CD4-positive, alpha-beta T cell treated with Interleukin-15 for 1 hour (primary cell): ENCODE measurements around the gene SCTR.

Experiments used
- DNase-seq: peaks from one replicate; pipeline ENCODE4 v3.0.0-alpha.2; 2020

The SCTR gene

DNA sequence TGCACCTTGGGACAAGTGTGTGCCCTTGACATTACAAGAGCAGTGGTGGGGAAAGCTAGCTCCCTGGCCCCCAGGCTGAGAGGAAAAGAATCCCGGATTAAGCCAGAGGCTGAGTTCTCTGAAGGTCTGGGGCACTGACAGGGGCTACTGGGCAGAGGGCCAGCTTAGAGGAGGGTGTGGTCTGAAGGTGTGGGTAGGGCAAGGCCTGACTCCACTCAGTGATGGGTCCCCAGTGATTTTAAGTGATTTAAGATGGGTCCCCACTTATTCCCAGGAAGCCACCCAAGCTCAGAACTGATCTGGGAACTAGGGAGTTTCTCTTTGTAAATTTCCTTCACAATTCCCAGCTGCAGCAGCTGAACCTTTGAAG lies 83.8 kb downstream of the SCTR start:
- no peak for DNase-seq

DNA sequence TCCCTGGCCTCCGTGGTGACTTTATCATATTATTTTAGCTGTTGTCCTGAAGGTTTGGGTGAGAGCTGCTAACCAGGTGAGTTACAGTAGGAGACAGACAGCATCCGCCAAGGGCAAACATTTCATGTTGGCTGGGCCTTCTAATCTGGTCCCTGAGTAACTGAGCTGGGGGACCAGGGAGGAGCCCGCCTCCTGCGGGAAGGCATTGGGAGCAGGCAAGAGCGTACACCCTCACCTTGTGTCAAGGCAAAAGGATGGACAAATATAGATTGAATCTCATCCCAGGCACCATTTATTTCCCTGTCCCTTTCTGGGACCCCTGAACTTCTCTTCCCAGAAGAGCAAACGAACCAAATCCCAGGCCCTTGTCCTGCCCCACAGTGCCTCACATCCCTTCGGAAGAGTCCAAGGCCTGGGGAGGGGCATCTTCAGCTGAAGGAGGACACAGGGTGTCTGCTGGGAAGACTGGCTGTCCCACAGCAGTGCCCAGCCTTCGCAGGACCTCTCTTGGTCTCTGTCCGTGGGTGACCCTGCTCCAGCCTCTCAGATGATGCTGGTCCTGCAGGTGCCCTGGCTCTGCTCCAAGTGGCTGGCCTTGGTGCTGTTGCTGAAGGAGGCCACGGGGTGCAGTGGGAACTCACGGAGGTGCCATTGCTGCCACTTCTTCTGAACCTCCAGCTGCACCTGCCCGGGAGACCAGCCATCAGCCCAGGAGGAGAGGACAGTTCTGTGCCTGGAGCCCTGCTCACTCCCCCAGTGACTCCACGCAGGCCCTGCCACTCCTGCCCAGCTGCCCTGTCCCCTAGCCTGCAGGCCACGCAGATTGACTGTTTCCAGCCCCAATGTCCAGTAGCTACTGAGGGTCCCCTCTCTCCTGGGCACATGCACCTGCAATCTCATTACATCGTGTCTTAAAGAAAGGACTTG lies 84.4 kb downstream of the SCTR start:
- no peak for DNase-seq

DNA sequence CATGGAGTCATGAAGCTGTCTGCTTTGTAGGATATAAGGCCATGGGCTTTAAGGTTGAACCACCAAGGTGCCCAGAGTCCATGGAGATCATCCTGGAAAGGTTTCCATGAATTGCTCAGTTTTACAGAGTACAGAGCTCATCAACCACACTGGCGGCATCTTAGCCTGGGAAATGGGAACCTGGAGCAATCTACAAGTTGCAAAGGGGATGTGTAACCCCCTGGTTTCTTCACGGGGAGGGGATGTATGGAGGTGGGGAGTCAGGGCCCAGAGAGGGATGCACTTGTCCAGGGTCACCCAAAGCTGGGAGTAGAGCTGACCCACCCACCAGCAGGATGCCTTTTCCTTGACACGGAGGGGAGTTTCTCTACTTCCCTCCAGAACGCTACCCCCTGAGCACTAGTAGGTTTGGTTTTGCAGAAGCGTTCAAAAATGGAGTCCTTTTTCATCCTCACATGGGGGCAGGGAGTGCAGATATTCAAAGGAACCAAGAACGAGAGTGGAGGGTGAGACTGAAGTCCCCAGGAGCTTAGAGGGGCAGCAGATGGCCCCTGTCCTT lies 85.5 kb downstream of the SCTR start:
- no peak for DNase-seq

DNA sequence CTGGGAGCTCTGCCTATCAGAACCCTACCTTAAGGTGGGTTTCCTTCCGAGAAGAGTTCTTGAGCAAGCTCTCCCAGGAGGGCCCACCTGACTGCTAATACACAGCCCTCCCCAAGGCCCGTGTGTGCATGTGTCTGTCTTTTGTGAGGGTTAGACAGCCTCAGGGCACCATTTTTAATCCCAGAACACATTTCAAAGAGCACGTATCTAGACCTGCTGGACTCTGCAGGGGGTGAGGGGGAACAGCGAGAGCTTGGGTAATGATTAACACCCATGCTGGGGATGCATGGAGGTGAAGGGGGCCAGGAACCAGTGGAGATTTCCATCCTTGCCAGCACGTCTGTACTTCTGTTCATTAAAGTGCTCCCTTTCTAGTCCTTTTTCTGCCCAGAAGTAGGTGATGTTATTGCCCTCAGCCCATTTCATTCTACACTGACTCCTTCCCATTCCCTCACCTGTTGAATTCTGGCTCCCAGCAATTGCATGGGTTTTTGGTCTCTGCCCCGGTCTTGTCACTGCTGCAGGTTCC lies 86.1 kb downstream of the SCTR start:
- no peak for DNase-seq

DNA sequence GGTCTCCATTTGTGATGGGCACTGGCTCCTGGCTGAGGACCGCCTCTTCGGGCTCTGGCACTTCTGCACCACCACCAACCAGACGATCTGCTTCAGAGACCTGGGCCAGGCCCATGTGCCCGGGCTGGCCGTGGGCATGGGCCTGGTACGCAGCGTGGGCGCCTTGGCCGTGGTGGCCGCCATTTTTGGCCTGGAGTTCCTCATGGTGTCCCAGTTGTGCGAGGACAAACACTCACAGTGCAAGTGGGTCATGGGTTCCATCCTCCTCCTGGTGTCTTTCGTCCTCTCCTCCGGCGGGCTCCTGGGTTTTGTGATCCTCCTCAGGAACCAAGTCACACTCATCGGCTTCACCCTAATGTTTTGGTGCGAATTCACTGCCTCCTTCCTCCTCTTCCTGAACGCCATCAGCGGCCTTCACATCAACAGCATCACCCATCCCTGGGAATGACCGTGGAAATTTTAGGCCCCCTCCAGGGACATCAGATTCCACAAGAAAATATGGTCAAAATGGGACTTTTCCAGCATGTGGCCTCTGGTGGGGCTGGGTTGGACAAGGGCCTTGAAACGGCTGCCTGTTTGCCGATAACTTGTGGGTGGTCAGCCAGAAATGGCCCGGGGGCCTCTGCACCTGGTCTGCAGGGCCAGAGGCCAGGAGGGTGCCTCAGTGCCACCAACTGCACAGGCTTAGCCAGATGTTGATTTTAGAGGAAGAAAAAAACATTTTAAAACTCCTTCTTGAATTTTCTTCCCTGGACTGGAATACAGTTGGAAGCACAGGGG lies 87.1 kb downstream of the SCTR start:
- no peak for DNase-seq

DNA sequence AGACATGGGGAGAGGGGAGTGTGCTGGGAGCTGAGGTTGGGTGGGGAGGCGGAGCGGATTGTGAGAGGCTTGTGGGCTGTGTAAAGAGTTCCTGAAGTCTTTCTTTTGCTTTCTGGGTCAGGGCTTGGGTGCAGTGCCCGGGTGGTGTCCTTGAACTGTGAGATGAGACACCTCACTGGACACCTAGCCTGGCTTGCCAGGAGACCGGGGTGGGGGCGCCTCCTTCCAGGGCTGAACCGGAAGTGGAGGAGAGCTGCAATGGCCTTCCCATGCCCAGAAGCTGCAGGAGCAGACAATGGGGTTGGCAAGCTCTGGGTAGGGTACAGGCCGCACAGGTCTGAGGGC lies 88.4 kb downstream of the SCTR start:
- no peak for DNase-seq

DNA sequence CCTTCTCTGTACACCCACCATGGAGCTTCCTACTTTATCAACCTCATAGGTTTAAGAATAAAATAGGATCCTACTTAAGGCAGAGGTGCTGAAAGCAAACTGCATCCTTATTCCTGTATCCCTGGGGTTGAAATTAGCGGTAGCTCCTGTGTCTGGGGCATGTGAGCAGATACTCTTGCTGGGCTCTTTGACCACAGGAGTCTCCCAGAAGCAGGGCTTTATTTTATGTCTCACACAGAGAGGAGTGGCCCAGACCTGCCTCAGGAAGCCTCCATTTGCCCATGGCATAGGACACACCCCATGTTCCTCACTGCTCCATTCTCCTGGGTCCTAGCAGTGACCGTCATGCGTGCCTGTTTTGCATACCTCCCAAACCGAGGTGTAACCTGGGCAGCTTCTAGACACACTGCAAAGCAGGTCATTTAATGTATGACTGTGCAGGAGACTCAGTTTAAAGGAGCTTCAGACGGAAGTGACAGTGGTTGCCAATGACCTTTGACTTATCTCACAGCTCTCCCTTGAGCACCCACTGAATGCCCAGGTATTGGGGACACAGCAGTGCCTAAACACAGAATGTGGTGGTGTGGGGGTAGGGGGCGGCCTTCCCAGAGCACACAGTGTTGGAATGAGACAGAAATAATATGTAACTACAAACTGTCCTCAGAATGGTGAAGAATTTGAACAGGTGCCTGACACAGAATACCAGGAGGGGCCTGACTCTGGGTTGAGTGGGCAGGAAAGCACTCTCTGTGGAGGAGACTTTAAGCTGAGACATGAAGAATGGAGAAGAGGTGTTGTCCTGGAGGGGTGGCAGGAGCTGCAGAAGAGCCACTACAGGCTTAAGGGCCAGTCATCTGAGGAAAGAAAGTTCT lies 89.0 kb downstream of the SCTR start:
- DNase-seq = no peak

DNA sequence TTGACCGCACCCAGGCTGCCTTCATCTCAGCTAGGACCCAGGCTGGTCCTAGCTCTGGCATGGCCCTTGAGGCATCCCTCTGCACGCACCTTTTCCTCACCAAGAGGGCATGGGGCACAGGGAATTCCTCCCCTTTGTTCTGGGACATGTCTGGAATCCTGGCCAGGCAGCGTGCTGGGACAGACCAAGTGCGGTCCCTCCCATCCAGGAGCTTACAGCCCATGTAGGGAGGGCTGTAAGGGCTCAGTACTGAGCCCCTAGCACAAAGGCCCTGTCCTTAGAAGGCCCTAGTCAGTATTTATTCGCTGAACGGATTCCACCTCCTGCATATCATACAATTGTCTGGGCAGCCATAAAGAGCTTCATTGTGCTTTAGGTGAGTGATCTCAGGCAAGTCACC lies 89.6 kb downstream of the SCTR start:
- no peak for DNase-seq

DNA sequence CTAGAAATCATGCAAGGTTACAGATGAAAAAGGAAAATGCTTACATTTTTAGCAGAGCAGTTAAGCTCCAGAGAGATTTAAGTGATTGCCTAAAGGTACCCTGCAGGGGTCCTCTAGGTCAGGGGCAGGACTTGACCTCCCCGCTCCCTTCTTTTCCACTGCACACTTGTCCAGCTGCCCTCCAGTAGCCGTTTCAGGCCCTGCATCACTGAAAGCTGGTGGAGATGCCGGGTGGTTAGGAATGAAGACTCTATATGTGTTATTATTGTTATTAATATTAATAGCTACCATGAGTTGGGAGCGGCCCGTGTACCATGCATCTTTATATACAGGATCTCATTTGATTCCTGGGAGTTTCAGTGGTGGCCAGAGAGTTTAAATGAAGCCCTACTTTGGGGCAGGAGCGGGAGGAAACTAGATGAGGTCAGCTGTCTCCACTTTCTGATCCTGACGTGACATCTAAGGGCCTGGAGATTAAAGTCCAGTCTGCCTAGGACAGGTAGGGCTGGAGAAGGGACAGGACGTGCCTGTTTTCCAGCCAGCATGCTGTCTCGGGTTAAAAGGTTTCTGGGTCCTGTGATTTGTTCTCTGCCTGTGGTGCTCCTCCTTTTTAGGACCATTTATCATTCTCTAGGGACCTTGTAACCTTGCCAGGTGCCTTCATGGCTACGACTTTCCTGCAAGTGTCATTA lies 90.5 kb downstream of the SCTR start:
- no peak for DNase-seq

DNA sequence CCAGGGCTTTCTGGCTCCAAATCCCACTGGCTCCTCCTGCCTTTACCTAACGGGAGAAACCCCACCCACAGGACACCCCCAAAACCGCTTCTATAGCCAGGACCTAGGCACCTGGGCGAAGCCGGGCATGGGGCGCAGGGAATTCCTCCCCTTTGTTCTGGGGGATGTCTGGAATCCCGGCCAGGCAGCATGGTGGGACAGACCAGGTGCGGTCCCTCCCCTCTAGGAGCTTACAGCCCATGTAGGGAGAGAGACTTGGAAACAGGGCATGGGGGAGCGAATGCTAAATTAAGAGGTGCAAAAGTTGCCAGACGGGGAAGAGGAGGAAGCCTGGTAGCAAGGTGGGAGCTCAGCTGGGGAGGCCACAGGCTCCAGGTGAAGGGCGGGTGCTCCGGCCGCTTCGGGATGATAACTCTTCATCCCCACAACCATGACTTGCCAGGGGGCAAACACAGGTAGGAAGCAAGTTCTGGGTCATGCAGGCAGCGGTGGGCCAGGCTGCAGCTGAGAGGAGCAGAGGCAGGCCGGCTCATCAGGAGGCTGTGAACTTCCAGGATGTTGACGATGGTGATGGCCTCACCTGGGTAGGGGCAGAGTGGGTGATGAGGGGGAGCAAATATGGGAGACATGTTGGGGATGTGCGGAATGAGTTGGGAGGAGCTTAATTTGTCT lies 91.3 kb downstream of the SCTR start:
- no peak for DNase-seq

DNA sequence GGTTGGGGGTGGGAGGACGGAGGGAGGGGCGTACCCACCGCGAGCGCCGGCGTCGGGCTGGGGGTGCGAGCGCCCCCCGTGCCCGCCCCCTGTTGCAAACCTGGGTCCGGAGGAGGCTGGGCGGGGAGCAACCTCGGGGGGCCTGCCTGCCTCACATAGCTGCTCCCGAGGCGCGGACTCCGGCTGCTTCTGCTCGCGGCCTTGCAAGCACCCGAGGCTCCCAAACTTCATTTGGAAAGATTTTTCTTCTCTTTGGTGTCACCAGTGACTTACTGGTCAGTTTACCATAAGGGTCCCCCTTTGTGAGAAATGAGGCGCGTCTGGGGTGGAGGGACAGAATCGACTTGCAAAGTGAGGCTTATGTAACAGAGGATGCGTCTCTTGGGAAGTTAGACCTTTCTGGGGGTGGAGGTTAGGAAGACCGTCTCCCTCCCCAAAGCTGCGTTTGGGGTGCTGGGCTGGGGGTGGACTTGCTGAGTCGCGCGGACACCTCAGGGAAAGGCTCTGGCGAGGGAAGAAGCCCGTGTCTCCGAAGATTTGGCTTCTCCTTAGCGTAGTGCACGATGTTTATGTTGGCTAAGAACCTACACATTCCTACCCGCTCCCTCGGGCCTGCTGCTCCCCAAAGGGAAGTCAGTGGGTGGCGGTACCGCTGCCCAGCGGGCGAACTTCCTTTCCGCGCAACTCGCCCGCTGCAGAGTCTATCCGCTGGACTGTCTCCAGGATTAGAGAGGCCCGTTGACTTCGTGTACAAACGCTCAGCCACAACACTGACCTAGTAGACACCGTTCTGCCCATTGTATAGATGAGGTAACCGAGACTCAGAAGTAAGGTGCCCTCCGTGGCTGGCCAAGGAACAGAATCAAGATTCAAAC lies 92.1 kb downstream of the SCTR start:
- DNase-seq = no peak

DNA sequence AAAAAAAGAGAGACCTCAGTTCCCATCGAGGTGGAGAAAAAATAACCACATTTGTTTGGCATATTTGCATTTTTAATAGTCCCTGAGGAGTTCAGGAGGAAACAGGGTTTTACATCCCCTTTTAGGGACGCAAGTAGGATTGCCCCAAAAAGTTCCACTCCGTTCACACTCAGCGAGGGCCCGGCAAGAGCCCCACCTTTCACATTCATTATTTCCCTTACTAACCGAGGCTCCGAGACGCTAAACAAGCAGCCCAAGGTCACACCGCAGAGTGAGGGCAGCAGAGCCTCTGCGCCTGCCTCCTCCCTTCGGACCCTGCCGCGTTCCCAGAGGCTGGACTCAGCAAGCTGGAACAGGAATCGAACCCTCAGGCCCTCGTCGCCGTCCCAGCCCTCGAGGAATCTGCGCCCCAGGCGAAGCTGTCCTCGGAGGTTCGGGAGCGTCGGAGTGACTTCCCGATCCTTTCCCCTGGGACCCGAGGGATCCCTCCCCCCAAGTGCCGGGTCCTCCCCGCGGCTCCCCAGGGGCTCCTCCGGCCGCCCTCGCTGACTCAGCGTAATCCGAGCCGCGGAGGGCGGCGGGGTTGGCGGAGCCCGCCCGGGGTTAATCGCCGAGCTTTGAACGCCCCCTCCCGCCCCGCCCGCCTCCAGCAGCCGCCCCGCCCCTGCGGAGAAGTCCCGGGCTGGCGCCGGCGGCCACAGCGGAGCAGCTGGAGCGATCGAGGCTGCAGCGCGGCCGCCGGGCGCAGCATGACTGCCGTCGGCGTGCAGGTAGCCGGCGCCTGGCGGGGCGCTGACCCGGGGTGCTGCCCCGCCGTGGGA lies 92.9 kb downstream of the SCTR start, which contains the start of gene TMEM37:
TMEM37 (plus strand) TSS at position 700 of the 821 bp plus-strand sequence; CDS start at position 750, 50 bp downstream.
- DNase-seq = no peak

DNA sequence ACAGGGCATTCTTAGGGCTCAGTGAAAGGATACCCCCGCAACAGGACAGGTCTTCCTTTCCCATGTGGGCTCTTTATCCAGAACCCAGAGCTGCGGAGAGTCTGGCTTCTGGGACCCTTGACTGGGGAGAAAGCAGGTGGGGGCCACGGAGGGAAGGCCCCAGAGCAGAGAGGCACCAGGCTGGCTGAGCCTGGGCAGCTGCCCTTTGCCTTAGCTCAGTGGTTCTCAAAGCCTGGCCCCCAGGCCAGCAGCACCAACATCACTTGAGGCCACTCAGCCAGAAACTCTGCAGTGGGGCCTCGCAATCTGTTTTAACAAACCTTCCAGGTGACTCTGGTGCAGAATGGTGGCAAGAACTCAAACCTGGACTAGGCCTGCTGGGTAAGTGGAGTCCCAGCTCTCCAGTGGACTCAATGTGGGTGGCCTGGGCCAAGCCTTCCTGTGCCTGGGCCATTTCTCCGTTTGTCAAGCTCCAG lies 94.2 kb downstream of the SCTR start:
- DNase-seq = no peak

DNA sequence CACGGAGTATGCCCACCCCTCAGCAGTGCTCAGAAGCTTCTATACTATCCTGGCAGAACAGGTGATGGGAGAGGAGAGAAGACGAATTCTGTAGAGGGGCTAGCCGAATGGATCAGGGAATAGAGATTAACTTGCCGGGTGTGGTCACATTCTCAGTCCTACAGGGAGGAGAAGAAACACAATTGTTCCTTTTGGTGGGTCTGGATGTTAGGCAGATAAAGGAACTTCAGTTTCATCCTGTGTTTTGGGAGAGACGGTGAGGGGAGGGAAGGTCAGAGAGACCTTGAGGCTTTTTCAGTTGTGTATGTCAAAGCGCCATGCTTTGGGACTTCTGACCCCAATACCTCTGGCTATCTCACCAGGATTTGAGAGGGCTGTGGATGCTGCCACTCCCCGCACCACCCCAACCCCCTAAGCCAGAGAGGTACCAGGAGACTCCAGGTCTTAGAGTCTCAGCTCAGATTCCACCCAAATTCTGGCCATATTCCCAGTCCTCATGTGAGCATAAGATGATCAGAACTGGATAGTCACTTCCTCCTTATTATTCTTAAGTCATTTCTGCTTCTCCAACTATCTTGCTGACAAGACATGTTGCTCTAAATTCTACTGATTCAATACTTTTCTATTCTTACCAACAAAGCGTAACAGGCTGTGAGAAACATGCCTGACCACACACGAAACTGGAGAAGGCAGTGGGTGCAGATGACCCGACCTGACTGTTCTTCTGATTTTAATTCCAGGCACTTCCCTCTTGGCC lies 94.9 kb downstream of the SCTR start:
- no peak for DNase-seq

DNA sequence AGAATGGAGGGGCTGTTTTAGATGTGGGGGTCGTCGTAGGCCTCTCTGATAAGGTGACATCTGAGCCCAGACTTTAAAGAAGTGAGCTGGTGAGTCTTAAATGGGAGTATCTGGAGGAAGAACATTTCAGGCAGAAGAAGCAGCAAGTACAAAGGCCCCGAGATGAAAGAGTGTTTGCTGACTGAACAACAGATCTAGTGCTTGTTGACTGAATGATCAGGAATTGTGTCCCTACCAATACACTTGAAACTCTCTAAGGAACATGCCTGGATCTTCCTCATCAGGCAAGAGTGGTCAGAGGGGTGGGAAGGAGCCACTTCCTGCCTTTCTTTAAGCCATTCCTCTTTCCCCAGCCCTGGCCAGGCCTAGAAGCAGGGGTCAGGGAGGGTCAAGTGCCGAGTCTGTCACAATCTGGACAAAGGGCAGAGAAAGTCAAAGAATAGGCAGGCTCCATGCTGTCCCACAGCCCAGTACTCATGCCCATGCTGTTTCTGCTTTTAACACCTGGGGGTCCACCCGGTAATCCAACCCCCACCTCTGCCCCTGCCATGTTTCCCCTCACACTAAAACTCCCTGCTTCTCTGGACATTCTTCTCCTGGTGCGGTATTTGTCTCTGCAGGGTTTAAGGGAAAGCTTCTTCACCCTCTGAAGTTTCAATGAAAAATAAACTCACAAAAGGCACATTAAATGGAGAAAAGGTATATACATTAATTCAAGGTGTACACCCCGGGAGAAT lies 95.6 kb downstream of the SCTR start:
- DNase-seq = no peak

DNA sequence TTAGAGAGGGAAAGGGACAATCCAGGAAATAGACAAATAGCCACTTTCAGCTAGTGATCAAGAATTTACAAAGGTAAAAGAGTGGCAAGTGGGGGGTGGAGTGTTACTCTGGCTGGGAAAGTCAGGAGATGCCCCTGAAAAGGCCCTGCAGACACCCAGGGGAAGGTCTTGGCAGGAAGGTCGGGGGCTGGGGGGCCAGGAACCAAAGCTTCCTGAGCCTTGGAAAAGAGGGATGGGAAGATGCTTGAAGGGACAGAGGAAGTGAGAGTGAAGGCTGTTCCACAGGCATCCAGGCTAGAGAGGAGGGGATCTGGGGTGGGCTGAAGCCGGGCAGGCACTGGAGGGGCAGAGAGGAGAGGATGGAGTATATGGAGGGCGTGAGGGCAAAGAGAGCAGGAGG lies 96.5 kb downstream of the SCTR start:
- DNase-seq = no peak

DNA sequence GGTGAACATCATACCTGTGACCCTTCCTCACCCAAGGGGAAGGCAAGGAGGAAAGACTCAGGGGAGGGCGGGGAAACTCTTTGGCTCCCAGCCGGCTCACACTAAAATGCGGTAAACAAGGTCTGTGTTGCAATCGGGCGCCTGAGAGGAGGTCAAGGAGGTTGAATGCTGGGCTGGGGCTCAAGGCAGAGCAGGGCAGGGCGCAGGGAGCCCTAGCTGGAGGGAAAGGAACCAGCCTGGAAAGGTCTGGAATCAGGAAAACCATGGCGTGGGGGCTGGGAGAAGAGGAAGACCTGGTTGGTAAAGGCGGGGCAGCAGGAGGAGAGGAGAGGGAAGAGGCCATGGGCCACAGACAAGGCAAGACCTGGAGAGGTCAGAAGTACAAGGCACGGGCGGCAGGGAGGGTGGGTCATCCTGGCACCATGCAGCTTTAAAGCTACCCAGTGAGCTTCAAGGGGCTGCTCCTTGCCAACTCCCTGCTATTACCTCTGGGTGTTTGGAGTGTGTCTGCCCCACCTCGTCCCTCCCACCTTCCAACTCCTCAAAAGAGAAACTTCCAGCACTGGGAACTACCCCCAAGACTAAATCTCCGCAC lies 97.4 kb downstream of the SCTR start:
- DNase-seq = peak; percentile 10

DNA sequence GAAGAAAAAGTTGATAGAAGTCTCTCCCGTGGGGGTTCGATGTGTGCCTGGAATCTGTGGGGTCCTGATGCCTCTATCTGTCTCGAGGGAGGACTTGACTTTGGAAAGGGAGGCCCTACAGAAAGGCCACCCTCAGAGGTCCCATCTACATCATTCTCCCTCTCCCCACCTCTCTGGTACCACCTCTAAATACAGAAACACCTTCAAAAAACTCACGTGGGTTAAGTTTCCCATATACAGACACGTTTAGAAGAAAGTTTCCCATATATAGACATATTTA lies 97.9 kb downstream of the SCTR start:
- DNase-seq = peak; percentile 5
